ENCODE results near the gene COTL1. TPM values are rescaled to one million over a fixed set of nuclear protein-coding genes. Genes with fewer than 3 reads are reported as not detected.

COTL1 gene
- total RNA-seq, 1 experiment from 2014 or later: 162 TPM

GRCh38 chr16:84543253-84543652 is 74.6 kb downstream of the COTL1 start:
- H4K20me1 ChIP-seq (ENCODE audit: insufficient read depth, low read depth, low read length): no peaks in the 10 kb centered on the region

GRCh38 chr16:84541999-84542817 is 75.7 kb downstream of the COTL1 start:
- no peaks in the 10 kb centered on the region for H3K4me1 ChIP-seq (ENCODE audit: low read length)
- H3K9ac ChIP-seq (ENCODE audit: low read length): no peak overlapping the region
- H3K79me2 ChIP-seq (ENCODE audit: low read length): no peaks in the 10 kb centered on the region
- no peak for DNase-seq
- no peaks in the 10 kb centered on the region for H3K36me3 ChIP-seq (ENCODE audit: insufficient read depth, low read length)
- H3K9me2 ChIP-seq (replicated peaks; ENCODE audit: insufficient read depth, low read length): no peaks in the 10 kb centered on the region
- no peak overlapping the region for H3K4me3 ChIP-seq (ENCODE audit: low read length)
- no peak overlapping the region for H2AFZ ChIP-seq (ENCODE audit: low read length)
- H3K27me3 ChIP-seq (ENCODE audit: low read length): no peaks in the 10 kb centered on the region
- H3K4me2 ChIP-seq (ENCODE audit: low read depth, low read length, poor library complexity, severe bottlenecking): no peak overlapping the region
- no peaks in the 10 kb centered on the region for H3K9me3 ChIP-seq (ENCODE audit: low read length)
- H4K20me1 ChIP-seq (ENCODE audit: insufficient read depth, low read depth, low read length): no peaks in the 10 kb centered on the region
- no peak overlapping the region for H3K27ac ChIP-seq (ENCODE audit: low read length)

More at GRCh38 chr16:84543253-84543652, 74.6 kb downstream of the COTL1 start:
- H3K27ac ChIP-seq (ENCODE audit: low read length): no peak overlapping the region
- H3K79me2 ChIP-seq (ENCODE audit: low read length): no peaks in the 10 kb centered on the region
- no peaks in the 10 kb centered on the region for H3K36me3 ChIP-seq (ENCODE audit: insufficient read depth, low read length)
- no peak for DNase-seq
- H3K9me2 ChIP-seq (replicated peaks; ENCODE audit: insufficient read depth, low read length): no peaks in the 10 kb centered on the region
- H3K27me3 ChIP-seq (ENCODE audit: low read length): no peaks in the 10 kb centered on the region
- no peak overlapping the region for H3K4me2 ChIP-seq (ENCODE audit: low read depth, low read length, poor library complexity, severe bottlenecking)
- no peaks in the 10 kb centered on the region for H3K9me3 ChIP-seq (ENCODE audit: low read length)
- peaks cover 5% of the 10 kb centered on the region for H3K4me1 ChIP-seq (ENCODE audit: low read length)
- no peak overlapping the region for H3K9ac ChIP-seq (ENCODE audit: low read length)
- H3K4me3 ChIP-seq (ENCODE audit: low read length): no peak overlapping the region
- H2AFZ ChIP-seq (ENCODE audit: low read length): no peak overlapping the region

- Histone ChIP-seq H3K4me3 (ENCODE audit: low read length) (no peak overlapping the region), H2AFZ (ENCODE audit: low read length) (no peak overlapping the region), H3K4me2 (ENCODE audit: low read depth, low read length, poor library complexity, severe bottlenecking) (no peak overlapping the region), H3K79me2 (ENCODE audit: low read length) (no peaks in the 10 kb centered on the region), H3K36me3 (ENCODE audit: insufficient read depth, low read length) (no peaks in the 10 kb centered on the region), H3K9me2 (replicated peaks; ENCODE audit: insufficient read depth, low read length) (no peaks in the 10 kb centered on the region), H3K9me3 (ENCODE audit: low read length) (no peaks in the 10 kb centered on the region), H3K27ac (ENCODE audit: low read length) (no peak overlapping the region), H3K9ac (ENCODE audit: low read length) (no peak overlapping the region), H4K20me1 (ENCODE audit: insufficient read depth, low read depth, low read length) (no peaks in the 10 kb centered on the region), H3K4me1 (ENCODE audit: low read length) (no peaks in the 10 kb centered on the region), H3K27me3 (ENCODE audit: low read length) (no peaks in the 10 kb centered on the region)
- DNase-seq: no peak
These were observed 77.7 kb downstream of the COTL1 start for GRCh38 chr16:84540194-84540593.

GRCh38 chr16:84538222-84538840 is 79.5 kb downstream of the COTL1 start:
- Histone ChIP-seq H4K20me1 (ENCODE audit: insufficient read depth, low read depth, low read length) (no peaks in the 10 kb centered on the region), H3K27ac (ENCODE audit: low read length) (no peak overlapping the region), H2AFZ (ENCODE audit: low read length) (no peak overlapping the region), H3K9me2 (replicated peaks; ENCODE audit: insufficient read depth, low read length) (no peaks in the 10 kb centered on the region), H3K9me3 (ENCODE audit: low read length) (no peaks in the 10 kb centered on the region), H3K4me3 (ENCODE audit: low read length) (no peak overlapping the region), H3K27me3 (ENCODE audit: low read length) (no peaks in the 10 kb centered on the region), H3K4me1 (ENCODE audit: low read length) (no peaks in the 10 kb centered on the region), H3K36me3 (ENCODE audit: insufficient read depth, low read length) (no peaks in the 10 kb centered on the region), H3K79me2 (ENCODE audit: low read length) (no peaks in the 10 kb centered on the region), H3K9ac (ENCODE audit: low read length) (no peak overlapping the region), H3K4me2 (ENCODE audit: low read depth, low read length, poor library complexity, severe bottlenecking) (no peak overlapping the region)
- no peak for DNase-seq

GRCh38 chr16:84537491-84538151 is 80.3 kb downstream of the COTL1 start:
- no peak overlapping the region for H2AFZ ChIP-seq (ENCODE audit: low read length)
- H3K4me2 ChIP-seq (ENCODE audit: low read depth, low read length, poor library complexity, severe bottlenecking): no peak overlapping the region
- H3K27me3 ChIP-seq (ENCODE audit: low read length): no peaks in the 10 kb centered on the region
- no peak overlapping the region for H3K9ac ChIP-seq (ENCODE audit: low read length)
- no peak overlapping the region for H3K27ac ChIP-seq (ENCODE audit: low read length)
- H3K4me3 ChIP-seq (ENCODE audit: low read length): no peak overlapping the region
- no peak for DNase-seq
- H3K9me2 ChIP-seq (replicated peaks; ENCODE audit: insufficient read depth, low read length): no peaks in the 10 kb centered on the region
- no peaks in the 10 kb centered on the region for H4K20me1 ChIP-seq (ENCODE audit: insufficient read depth, low read depth, low read length)
- H3K9me3 ChIP-seq (ENCODE audit: low read length): no peaks in the 10 kb centered on the region
- no peaks in the 10 kb centered on the region for H3K36me3 ChIP-seq (ENCODE audit: insufficient read depth, low read length)
- H3K4me1 ChIP-seq (ENCODE audit: low read length): no peaks in the 10 kb centered on the region
- H3K79me2 ChIP-seq (ENCODE audit: low read length): no peaks in the 10 kb centered on the region

- no peaks in the 10 kb centered on the region for H4K20me1 ChIP-seq (ENCODE audit: insufficient read depth, low read depth, low read length)
- no peak overlapping the region for H2AFZ ChIP-seq (ENCODE audit: low read length)
- no peaks in the 10 kb centered on the region for H3K9me2 ChIP-seq (replicated peaks; ENCODE audit: insufficient read depth, low read length)
- no peak overlapping the region for H3K9ac ChIP-seq (ENCODE audit: low read length)
- H3K4me2 ChIP-seq (ENCODE audit: low read depth, low read length, poor library complexity, severe bottlenecking): no peak overlapping the region
- H3K4me3 ChIP-seq (ENCODE audit: low read length): no peak overlapping the region
- no peak overlapping the region for H3K27ac ChIP-seq (ENCODE audit: low read length)
- no peaks in the 10 kb centered on the region for H3K36me3 ChIP-seq (ENCODE audit: insufficient read depth, low read length)
- no peaks in the 10 kb centered on the region for H3K9me3 ChIP-seq (ENCODE audit: low read length)
- DNase-seq: no peak
- no peaks in the 10 kb centered on the region for H3K4me1 ChIP-seq (ENCODE audit: low read length)
- no peaks in the 10 kb centered on the region for H3K27me3 ChIP-seq (ENCODE audit: low read length)
- H3K79me2 ChIP-seq (ENCODE audit: low read length): no peaks in the 10 kb centered on the region
These were observed 82.0 kb downstream of the COTL1 start for GRCh38 chr16:84535851-84536250.

GRCh38 chr16:84535408-84535807 is 82.5 kb downstream of the COTL1 start:
- no peak overlapping the region for H3K4me3 ChIP-seq (ENCODE audit: low read length)
- H3K9me3 ChIP-seq (ENCODE audit: low read length): no peaks in the 10 kb centered on the region
- H2AFZ ChIP-seq (ENCODE audit: low read length): no peak overlapping the region
- H3K36me3 ChIP-seq (ENCODE audit: insufficient read depth, low read length): no peaks in the 10 kb centered on the region
- H3K79me2 ChIP-seq (ENCODE audit: low read length): no peaks in the 10 kb centered on the region
- no peaks in the 10 kb centered on the region for H3K4me1 ChIP-seq (ENCODE audit: low read length)
- H3K9me2 ChIP-seq (replicated peaks; ENCODE audit: insufficient read depth, low read length): no peaks in the 10 kb centered on the region
- no peak overlapping the region for H3K9ac ChIP-seq (ENCODE audit: low read length)
- no peaks in the 10 kb centered on the region for H4K20me1 ChIP-seq (ENCODE audit: insufficient read depth, low read depth, low read length)
- no peak for DNase-seq
- no peak overlapping the region for H3K27ac ChIP-seq (ENCODE audit: low read length)
- H3K4me2 ChIP-seq (ENCODE audit: low read depth, low read length, poor library complexity, severe bottlenecking): no peak overlapping the region
- H3K27me3 ChIP-seq (ENCODE audit: low read length): no peaks in the 10 kb centered on the region

GRCh38 chr16:84534815-84535214 is 83.1 kb downstream of the COTL1 start:
- no peaks in the 10 kb centered on the region for H3K9me2 ChIP-seq (replicated peaks; ENCODE audit: insufficient read depth, low read length)
- H3K4me1 ChIP-seq (ENCODE audit: low read length): no peaks in the 10 kb centered on the region
- no peak overlapping the region for H2AFZ ChIP-seq (ENCODE audit: low read length)
- no peak overlapping the region for H3K27ac ChIP-seq (ENCODE audit: low read length)
- H3K9ac ChIP-seq (ENCODE audit: low read length): no peak overlapping the region
- H4K20me1 ChIP-seq (ENCODE audit: insufficient read depth, low read depth, low read length): no peaks in the 10 kb centered on the region
- no peak for DNase-seq
- H3K79me2 ChIP-seq (ENCODE audit: low read length): no peaks in the 10 kb centered on the region
- H3K36me3 ChIP-seq (ENCODE audit: insufficient read depth, low read length): no peaks in the 10 kb centered on the region
- H3K4me2 ChIP-seq (ENCODE audit: low read depth, low read length, poor library complexity, severe bottlenecking): no peak overlapping the region
- H3K4me3 ChIP-seq (ENCODE audit: low read length): no peak overlapping the region
- peaks cover 2% of the 10 kb centered on the region; the same call in 1 of the 2 replicates for H3K9me3 ChIP-seq (ENCODE audit: low read length)
- H3K27me3 ChIP-seq (ENCODE audit: low read length): no peaks in the 10 kb centered on the region

All from Karpas-422 (cell line).